Neural progenitor cell (in vitro differentiated cells): ENCODE measurements around the gene CCNYL1. TPM values are rescaled to one million over a fixed set of nuclear protein-coding genes. Genes with fewer than 3 reads are reported as not detected.
"Not testable (repeated sequence)": the region's sequence is repeated elsewhere in the genome, so short reads cannot be mapped to it uniquely, and the experiment has no call there.

Source experiments
- DNase-seq: peaks from one replicate; pipeline ENCODE4 v3.0.0-alpha.2; 2016; ENCODE audit warnings: low spot score
- H2AFZ ChIP-seq: fragments of 200-600 bp; sonication (generic); replicated peaks from 2 replicates; pipeline ENCODE4 v1.6.1; 2016; ENCODE audit warnings: antibody characterized with exemption
- H3F3A ChIP-seq: fragments of 200-600 bp; sonication (generic); 2 replicates; pipeline ENCODE4 v1.6.1; 2016; ENCODE audit warnings: antibody characterized with exemption, low read depth
- H3K27ac ChIP-seq: fragments of 200-600 bp; sonication (generic); 2 replicates; pipeline ENCODE4 v1.5.1; 2016; ENCODE audit warnings: mild to moderate bottlenecking
- H3K27me3 ChIP-seq: fragments of 200-600 bp; sonication (generic); 2 replicates; pipeline ENCODE4 v1.6.1; 2016; ENCODE audit warnings: mild to moderate bottlenecking, moderate library complexity
- H3K36me3 ChIP-seq: fragments of 200-600 bp; sonication (generic); 2 replicates; pipeline ENCODE4 v1.5.1; 2016
- H3K4me1 ChIP-seq: fragments of 200-600 bp; sonication (generic); 2 replicates; pipeline ENCODE4 v1.6.1; 2016; ENCODE audit warnings: mixed run types
- H3K4me2 ChIP-seq: fragments of 200-600 bp; sonication (generic); 2 replicates; pipeline ENCODE4 v1.6.1; 2016
- H3K4me3 ChIP-seq: fragments of 200-600 bp; sonication (generic); 2 replicates; pipeline ENCODE4 v1.5.1; 2016
- H3K79me2 ChIP-seq: fragments of 200-600 bp; sonication (generic); 2 replicates; pipeline ENCODE4 v1.6.1; 2016; ENCODE audit warnings: low read depth
- H3K9ac ChIP-seq: fragments of 200-600 bp; sonication (generic); 2 replicates; pipeline ENCODE4 v1.6.1; 2016
- H3K9me3 ChIP-seq: fragments of 200-600 bp; sonication (generic); 2 replicates; pipeline ENCODE4 v1.5.1; 2016; ENCODE audit warnings: low read depth
- H4K20me1 ChIP-seq: fragments of 200-600 bp; sonication (generic); 2 replicates; pipeline ENCODE4 v1.6.1; 2016; ENCODE audit warnings: low read depth
- H3K27ac Mint-ChIP-seq: 3 replicates; pipeline ENCODE4 v1.8.0; 2021; ENCODE audit warnings: mixed read lengths
- H3K27me3 Mint-ChIP-seq: 2 replicates; pipeline ENCODE4 v1.8.0; 2022; ENCODE audit warnings: low read depth, mild to moderate bottlenecking, inconsistent platforms, moderate library complexity, mixed read lengths; ENCODE audit not compliant: insufficient read depth
- H3K36me3 Mint-ChIP-seq: 3 replicates; pipeline ENCODE4 v1.8.0; 2021; ENCODE audit warnings: mixed read lengths
- H3K4me1 Mint-ChIP-seq: 3 replicates; pipeline ENCODE4 v1.8.0; 2021; ENCODE audit warnings: mixed read lengths
- H3K4me3 Mint-ChIP-seq: 3 replicates; pipeline ENCODE4 v1.8.0; 2021; ENCODE audit warnings: mild to moderate bottlenecking, moderate library complexity, mixed read lengths
- H3K9me3 Mint-ChIP-seq: 3 replicates; pipeline ENCODE4 v1.8.0; 2020; ENCODE audit warnings: mixed read lengths
- CTCF ChIP-seq: fragments of 200-600 bp; sonication (generic); IDR thresholded peaks from 2 replicates; pipeline ENCODE4 v1.5.1; 2017; ENCODE audit warnings: antibody characterized with exemption, mild to moderate bottlenecking
- EZH2 ChIP-seq: fragments of 200-600 bp; sonication (generic); IDR thresholded peaks from 2 replicates; pipeline ENCODE4 v1.6.1; 2017; ENCODE audit warnings: antibody characterized with exemption, mild to moderate bottlenecking, moderate library complexity
- EZH2phosphoT487 ChIP-seq: fragments of 200-600 bp; sonication (generic); IDR thresholded peaks from 2 replicates; pipeline ENCODE4 v1.6.1; 2017; ENCODE audit warnings: antibody characterized with exemption
- total RNA-seq: library from RNA; depleted of rRNA; stranded (reverse); fragments of >200 nt; gene quantifications from 2 replicates; pipeline ENCODE4 v1.2.3, GENCODE V29; 2015; ENCODE audit warnings: low replicate concordance

Gene CCNYL1
- total RNA-seq, 1 donor from 2014 or later, result 22.0 TPM

DNA sequence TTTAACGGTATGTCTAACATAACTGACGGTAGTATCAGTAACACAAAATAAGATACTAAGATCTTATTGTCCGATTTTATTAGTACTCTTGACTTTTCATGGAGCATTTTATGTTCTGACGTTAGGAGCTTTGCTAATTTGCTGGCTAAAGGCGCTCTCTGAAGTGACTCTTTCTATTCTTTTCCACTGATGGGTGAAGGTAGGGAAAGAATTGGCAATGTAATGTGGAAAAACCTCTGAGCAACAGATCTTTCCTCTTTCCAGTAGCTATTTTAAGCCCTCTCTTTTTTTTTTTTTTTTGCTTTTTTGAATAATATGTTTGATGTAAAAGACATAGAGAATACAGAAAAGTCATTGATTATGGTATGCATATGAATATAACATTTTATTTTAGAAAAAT is 4.6 kb downstream of the CCNYL1 start:
- Histone ChIP-seq H3K9me3 (no peaks in the 10 kb centered on the region), H3K4me2 (no peak overlapping the region), H4K20me1 (peaks cover 32% of the 10 kb centered on the region), H3K4me1 (peaks cover 12% of the 10 kb centered on the region), H3K4me3 (no peak overlapping the region), H3K9ac (no peak overlapping the region), H3F3A (peaks cover 25% of the 10 kb centered on the region), H3K79me2 (peaks cover 79% of the 10 kb centered on the region), H3K36me3 (peaks cover 9% of the 10 kb centered on the region), H3K27ac (no peak overlapping the region), H2AFZ (no peak overlapping the region), H3K27me3 (no peaks in the 10 kb centered on the region)
- Mint-ChIP-seq H3K27ac (no peak overlapping the region), H3K9me3 (peaks cover 2% of the 10 kb centered on the region), H3K36me3 (peaks cover 17% of the 10 kb centered on the region), H3K4me1 (peaks cover 17% of the 10 kb centered on the region), H3K27me3 (peaks cover 3% of the 10 kb centered on the region), H3K4me3 (no peak overlapping the region)
- TF ChIP-seq EZH2phosphoT487 (no peak), EZH2 (no peak)
- no peak for DNase-seq

DNA sequence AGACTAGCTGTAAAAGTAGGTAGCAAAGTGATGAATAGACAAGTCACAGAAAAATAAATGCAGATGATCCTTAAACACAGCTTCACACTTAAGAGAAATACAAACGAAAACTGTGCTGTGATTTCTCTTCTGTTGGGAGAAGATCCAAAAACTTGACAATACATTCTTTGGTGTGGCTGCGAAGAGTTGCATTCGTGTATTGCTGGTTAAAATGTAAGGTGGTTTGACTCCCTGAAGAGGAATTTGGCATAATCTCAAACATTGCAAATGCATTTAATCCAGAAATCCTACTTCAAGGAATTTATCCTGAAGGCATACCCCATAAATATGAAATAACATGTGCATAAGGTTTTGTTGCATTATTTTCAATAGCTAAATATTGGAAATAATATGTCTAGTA is 7.1 kb downstream of the CCNYL1 start:
- Histone ChIP-seq H3K79me2 (peaks cover 90% of the 10 kb centered on the region), H3K4me2 (no peak overlapping the region), H3K4me3 (no peak overlapping the region), H3K4me1 (peaks cover 9% of the 10 kb centered on the region), H3F3A (peaks cover 6% of the 10 kb centered on the region), H3K36me3 (peaks cover 5% of the 10 kb centered on the region), H3K9ac (no peak overlapping the region), H4K20me1 (peaks cover 20% of the 10 kb centered on the region), H3K27ac (no peak overlapping the region), H3K27me3 (no peaks in the 10 kb centered on the region), H2AFZ (no peak overlapping the region), H3K9me3 (no peaks in the 10 kb centered on the region)
- Mint-ChIP-seq H3K36me3 (peaks cover 14% of the 10 kb centered on the region), H3K4me3 (no peak overlapping the region), H3K27ac (no peak overlapping the region), H3K9me3 (no peaks in the 10 kb centered on the region), H3K27me3 (peaks cover 3% of the 10 kb centered on the region), H3K4me1 (peaks cover 8% of the 10 kb centered on the region)
- TF ChIP-seq EZH2 (no peak), EZH2phosphoT487 (no peak), CTCF (no peak)
- no peak for DNase-seq

DNA sequence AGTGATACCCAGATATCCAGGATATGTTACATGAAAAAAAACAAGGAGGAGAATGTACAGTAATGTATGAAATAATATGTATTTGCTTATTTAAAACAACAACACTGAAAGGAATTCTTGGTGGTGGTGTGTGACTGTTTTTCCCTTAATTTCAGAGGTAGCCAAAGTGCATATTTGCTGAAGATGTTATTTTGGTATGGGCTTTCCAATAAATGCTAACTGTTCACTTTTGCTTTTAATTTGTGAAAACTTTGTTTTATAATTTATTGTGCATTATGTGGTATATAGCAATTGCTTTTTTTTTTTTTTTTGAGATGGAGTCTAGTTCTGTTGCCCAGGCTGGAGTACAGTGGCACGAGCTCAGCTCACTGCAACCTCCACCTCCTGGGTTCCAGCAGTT is 7.6 kb downstream of the CCNYL1 start:
- H3K36me3 Mint-ChIP-seq, result peaks cover 12% of the 10 kb centered on the region
- H3K4me3 ChIP-seq, result no peak overlapping the region
- no peaks in the 10 kb centered on the region for H3K27me3 ChIP-seq
- H4K20me1 ChIP-seq, result peaks cover 15% of the 10 kb centered on the region
- H3K9me3 Mint-ChIP-seq, result no peaks in the 10 kb centered on the region
- H2AFZ ChIP-seq, result no peak overlapping the region
- no peak overlapping the region for H3K27ac Mint-ChIP-seq
- no peak overlapping the region for H3K9ac ChIP-seq
- H3K27ac ChIP-seq, result no peak overlapping the region
- peaks cover 5% of the 10 kb centered on the region for H3K4me1 Mint-ChIP-seq
- no peaks in the 10 kb centered on the region for H3K9me3 ChIP-seq
- peaks cover 90% of the 10 kb centered on the region for H3K79me2 ChIP-seq
- TF ChIP-seq EZH2 (no peak), EZH2phosphoT487 (no peak), CTCF (no peak)
- no peak overlapping the region for H3K4me3 Mint-ChIP-seq
- DNase-seq, result no peak
- H3K36me3 ChIP-seq, result peaks cover 5% of the 10 kb centered on the region
- no peak overlapping the region for H3K4me2 ChIP-seq
- H3K27me3 Mint-ChIP-seq, result peaks cover 3% of the 10 kb centered on the region
- peaks cover 6% of the 10 kb centered on the region for H3F3A ChIP-seq
- H3K4me1 ChIP-seq, result peaks cover 5% of the 10 kb centered on the region

GRCh38 chr2:207719655-207720054 is 8.2 kb downstream of the CCNYL1 start:
- H3K36me3 ChIP-seq, H3K4me3 ChIP-seq, DNase-seq, H3K9ac ChIP-seq, H3K27me3 ChIP-seq, H3K36me3 Mint-ChIP-seq, H3K27ac ChIP-seq, H3K4me2 ChIP-seq, H3K4me1 ChIP-seq, H3K4me3 Mint-ChIP-seq, H2AFZ ChIP-seq, H3K27me3 Mint-ChIP-seq, H3K4me1 Mint-ChIP-seq, H3K27ac Mint-ChIP-seq, H3K9me3 Mint-ChIP-seq, H3K9me3 ChIP-seq, H3F3A ChIP-seq: not testable (repeated sequence)
- Histone ChIP-seq H4K20me1 (peaks cover 15% of the 10 kb centered on the region), H3K79me2 (peaks cover 87% of the 10 kb centered on the region)
